IMR-90 (cell line): ENCODE data around the gene KDM5B. TPM values are rescaled to one million over a fixed set of nuclear protein-coding genes. Genes with fewer than 3 reads are reported as not detected.

ENCODE experiments used
- ATAC-seq: fragments of 200-7000 bp; cut with Tn5 transposase; 2 replicates; pipeline ENCODE4 v1.9.1; 2020; ENCODE audit warnings: low read depth, mild to moderate bottlenecking, moderate library complexity
- BruUV-seq: library from RNA; stranded (reverse); fragments of 400-500 nt; replicated peaks from 2 replicates; lab custom pipeline; 2021; lab: Mats Ljungman, UMichigan
- CTCF ChIA-PET: fragments of 300-600 bp; formaldehyde crosslinking; extraction: SDS; loops from one replicate; lab custom pipeline; 2021; ENCODE audit warnings: antibody characterized with exemption; lab: Yijun Ruan, JAX
- POLR2A ChIA-PET: fragments of 300-600 bp; sonication (Branson Sonifier 250); formaldehyde crosslinking; loops from one replicate; lab custom pipeline; 2022; ENCODE audit warnings: antibody characterized with exemption; ENCODE audit not compliant: unreplicated experiment; lab: Charles Lee
- DNase-seq: peaks from one replicate; pipeline ENCODE4 v3.0.0; 2013
- H2AFZ ChIP-seq: replicated peaks from 2 replicates; pipeline ENCODE3; 2013; ENCODE audit warnings: low read length, mild to moderate bottlenecking; ENCODE audit not compliant: poor library complexity
- H2AK5ac ChIP-seq: 2 replicates; pipeline ENCODE4 v1.6.1; 2013; ENCODE audit warnings: low read depth, low read length, inconsistent platforms
- H2AK9ac ChIP-seq: replicated peaks from 2 replicates; pipeline ENCODE3; 2013; ENCODE audit warnings: mild to moderate bottlenecking, low read depth, low read length, moderate library complexity; ENCODE audit not compliant: poor library complexity
- H2BK120ac ChIP-seq: 2 replicates; pipeline ENCODE4 v1.6.1; 2013; ENCODE audit warnings: low read depth, low read length, inconsistent platforms
- H2BK15ac ChIP-seq: 3 replicates; pipeline ENCODE4 v1.6.1; 2013; ENCODE audit warnings: low read depth, low read length, inconsistent platforms
- H2BK20ac ChIP-seq: 2 replicates; pipeline ENCODE4 v1.6.1; 2013; ENCODE audit warnings: low read depth, mild to moderate bottlenecking, inconsistent platforms, low read length, moderate library complexity
- H2BK5ac ChIP-seq: 2 replicates; pipeline ENCODE4 v1.6.1; 2013; ENCODE audit warnings: mild to moderate bottlenecking, low read depth, low read length, inconsistent platforms; ENCODE audit not compliant: poor library complexity, severe bottlenecking
- H3K14ac ChIP-seq: replicated peaks from 2 replicates; pipeline ENCODE4 v1.6.1; 2013; ENCODE audit warnings: low read depth, low read length, inconsistent platforms
- H3K18ac ChIP-seq: 2 replicates; pipeline ENCODE4 v1.6.1; 2013; ENCODE audit warnings: low read depth, low read length, control low read depth
- H3K23ac ChIP-seq: 2 replicates; pipeline ENCODE4 v1.6.1; 2013; ENCODE audit warnings: low read depth, low read length, inconsistent platforms
- H3K27ac ChIP-seq: 2 replicates; pipeline ENCODE4 v1.5.1; 2013; ENCODE audit warnings: mild to moderate bottlenecking, control low read depth, low read length; ENCODE audit not compliant: insufficient read depth
- H3K27me3 ChIP-seq: 2 replicates; pipeline ENCODE4 v1.6.1; 2013; ENCODE audit warnings: low read length; ENCODE audit not compliant: control insufficient read depth, insufficient read depth
- H3K36me3 ChIP-seq: 2 replicates; pipeline ENCODE4 v1.6.1; 2013; ENCODE audit warnings: low read length, mixed read lengths; ENCODE audit not compliant: control insufficient read depth, insufficient read depth
- H3K4ac ChIP-seq: 2 replicates; pipeline ENCODE4 v1.6.1; 2013; ENCODE audit warnings: low read depth, low read length, inconsistent platforms
- H3K4me1 ChIP-seq: 2 replicates; pipeline ENCODE4 v1.6.1; 2013; ENCODE audit warnings: low read length, mixed read lengths; ENCODE audit not compliant: control insufficient read depth, insufficient read depth
- H3K4me2 ChIP-seq: 2 replicates; pipeline ENCODE4 v1.6.1; 2013; ENCODE audit warnings: low read depth, mild to moderate bottlenecking, control low read depth, low read length, moderate library complexity
- H3K4me3 ChIP-seq: 2 replicates; pipeline ENCODE4 v1.5.1; 2013; ENCODE audit warnings: low read depth, mild to moderate bottlenecking, control low read depth, low read length, moderate library complexity; ENCODE audit not compliant: insufficient read depth
- H3K56ac ChIP-seq: 2 replicates; pipeline ENCODE4 v1.6.1; 2013; ENCODE audit warnings: low read length, inconsistent platforms; ENCODE audit not compliant: insufficient read depth; ENCODE audit errors: extremely low read depth
- H3K79me1 ChIP-seq, 2 experiments: 2 replicates each; pipeline ENCODE4 v1.6.1; 2013; ENCODE audit warnings: low read length in 2 of 2, inconsistent platforms in 1 of 2, low read depth in 1 of 2
- H3K9ac ChIP-seq: 2 replicates; pipeline ENCODE4 v1.6.1; 2013; ENCODE audit warnings: low read depth, low read length, control low read depth
- H3K9me1 ChIP-seq: 2 replicates; pipeline ENCODE4 v1.6.1; 2013; ENCODE audit warnings: low read length, inconsistent platforms; ENCODE audit not compliant: insufficient read depth
- H3K9me3 ChIP-seq: 2 replicates; pipeline ENCODE4 v1.6.1; 2013; ENCODE audit warnings: low read length; ENCODE audit not compliant: control insufficient read depth, insufficient read depth
- H4K20me1 ChIP-seq: 2 replicates; pipeline ENCODE4 v1.6.1; 2013; ENCODE audit warnings: low read length, inconsistent platforms; ENCODE audit not compliant: insufficient read depth
- H4K5ac ChIP-seq: 2 replicates; pipeline ENCODE4 v1.6.1; 2013; ENCODE audit warnings: mild to moderate bottlenecking, low read depth, low read length, control low read depth
- H4K8ac ChIP-seq, 2 experiments: 2 replicates each; pipeline ENCODE4 v1.6.1; 2013; ENCODE audit warnings: low read depth in 2 of 2, low read length in 2 of 2, control low read depth in 1 of 2, inconsistent platforms in 1 of 2
- H4K91ac ChIP-seq: 2 replicates; pipeline ENCODE4 v1.6.1; 2013; ENCODE audit warnings: low read depth, low read length, inconsistent platforms; ENCODE audit not compliant: insufficient read depth
- BHLHE40 ChIP-seq: fragments of 150-350 bp; IDR thresholded peaks from 2 replicates; pipeline ENCODE4 v1.6.1; 2016; ENCODE audit warnings: mild to moderate bottlenecking, low read depth, low read length
- CHD1 ChIP-seq: IDR thresholded peaks from 2 replicates; pipeline ENCODE4 v1.6.1; 2012; ENCODE audit warnings: low read depth, low read length, improper control_type of control experiment
- FOS ChIP-seq: fragments of 150-350 bp; IDR thresholded peaks from 2 replicates; pipeline ENCODE4 v1.6.1; 2016; ENCODE audit warnings: low read depth, low read length
- NFE2L2 ChIP-seq: fragments of 150-350 bp; IDR thresholded peaks from 2 replicates; pipeline ENCODE4 v1.6.1; 2016; ENCODE audit warnings: low read depth, mild to moderate bottlenecking, low read length
- POLR2A ChIP-seq: IDR thresholded peaks from 2 replicates; pipeline ENCODE4 v1.6.1; 2012; ENCODE audit warnings: mild to moderate bottlenecking, low read depth, low read length
- RCOR1 ChIP-seq: IDR thresholded peaks from 2 replicates; pipeline ENCODE4 v1.6.1; 2012; ENCODE audit warnings: mild to moderate bottlenecking, low read length, improper control_type of control experiment; ENCODE audit not compliant: insufficient replicate concordance
- RFX5 ChIP-seq: IDR thresholded peaks from 2 replicates; pipeline ENCODE4 v1.8.0; 2012; ENCODE audit warnings: low read depth, mild to moderate bottlenecking, low read length, moderate library complexity
- SMC3 ChIP-seq: fragments of 150-350 bp; IDR thresholded peaks from 2 replicates; pipeline ENCODE4 v1.6.1; 2016; ENCODE audit warnings: low read depth, mild to moderate bottlenecking, antibody characterized with exemption, low read length, moderate library complexity
- WGBS, 2 experiments: methylation state at CpG; one replicate each; pipeline versions ENCODE4 v1.1.5 to v1.1.7; 2013; ENCODE audit warnings: missing lambda C conversion rate in 2 of 2; ENCODE audit not compliant: insufficient read length in 1 of 2; ENCODE audit errors: extremely low coverage in 2 of 2; 5-methylcytosine and 5-hydroxymethylcytosine counted together
- dilution Hi-C: fragments of 300-500 bp; cut with HindIII; formaldehyde crosslinking; loops from one replicate; pipeline ENCODE4 v1.14.3; 2018; ENCODE audit warnings: low sequenced_read_pairs; ENCODE audit not compliant: unreplicated experiment
- in situ Hi-C: fragments of 300-500 bp; cut with MboI; formaldehyde crosslinking; loops from 3 replicates; pipeline ENCODE4 v1.14.3; 2019; ENCODE audit warnings: low sequenced_read_pairs, inconsistent platforms, mixed read lengths
- intact Hi-C: fragments of 100-400 bp; cut with micrococcal nuclease; formaldehyde crosslinking; loops from 2 replicates; pipeline ENCODE4 v1.10.0; 2022
- polyA plus RNA-seq, 3 experiments: library from polyadenylated mRNA; depleted of rRNA; stranded (reverse); fragments of >200 nt; gene quantifications; 2 replicates each; pipeline ENCODE4 v1.2.3, GENCODE V29; 2012; ENCODE audit warnings: low replicate concordance in 1 of 3
- total RNA-seq: library from RNA; depleted of rRNA; stranded (reverse); fragments of >200 nt; gene quantifications from 2 replicates; pipeline ENCODE4 v1.2.3, GENCODE V29; 2012
- TF ChIP-seq, protein P1 (sequence below): fragments of 150-350 bp; IDR thresholded peaks from 2 replicates; pipeline ENCODE4 v1.6.1; 2016; ENCODE audit warnings: low read depth, mild to moderate bottlenecking, low read length, moderate library complexity, borderline replicate concordance
- TF ChIP-seq, protein P2 (sequence below): conservative IDR thresholded peaks from 2 replicates; pipeline ENCODE4 v1.5.1; 2012; ENCODE audit warnings: mild to moderate bottlenecking, low read depth, low read length, improper control_type of control experiment

Gene KDM5B
- total and polyA plus RNA-seq, 2 of the 4 experiments (the other 2 are of a cell fraction) = 28.8 to 82.1 TPM

DNA sequence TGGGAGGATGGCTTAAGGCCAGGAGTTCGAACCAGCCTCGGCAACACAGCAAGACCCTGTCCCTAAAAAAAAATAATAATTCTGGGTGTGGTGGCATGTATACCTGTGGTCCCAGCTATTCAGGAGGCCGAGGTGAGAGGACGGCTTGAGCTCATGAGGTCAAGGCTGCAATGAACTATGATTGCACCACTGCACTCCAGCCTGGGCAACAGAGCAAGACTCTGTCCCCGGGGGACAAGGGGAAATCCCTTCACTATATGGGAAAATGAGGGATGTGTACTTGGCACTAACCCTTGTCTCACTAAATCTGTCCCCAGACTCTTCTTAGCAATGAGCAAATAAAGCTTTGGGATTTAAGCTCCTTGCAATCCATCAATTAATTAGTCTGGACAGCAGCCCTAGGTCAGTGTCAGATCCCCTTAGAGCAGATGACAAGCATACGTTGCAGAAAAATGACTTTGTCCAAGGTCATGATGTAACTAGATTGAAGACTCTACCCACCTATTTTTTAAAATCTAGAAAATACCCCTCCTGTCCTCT is 9.4 kb downstream of the KDM5B start:
- H3K27me3 ChIP-seq = no peaks in the 10 kb centered on the region
- no peak for ATAC-seq
- no peak overlapping the region for H4K5ac ChIP-seq
- no TSS peak for BruUV-seq
- H2AK9ac ChIP-seq = no peak overlapping the region
- dilution Hi-C loops (no loop called here), in situ Hi-C loops (no loop called here), intact Hi-C loops (no loop called here)
- no peak overlapping the region for H3K14ac ChIP-seq
- H4K20me1 ChIP-seq = peaks cover 99% of the 10 kb centered on the region
- H2AFZ ChIP-seq = no peak overlapping the region
- no peak for DNase-seq
- H3K18ac ChIP-seq = no peak overlapping the region
- H3K23ac ChIP-seq = no peak overlapping the region
- H3K9me3 ChIP-seq = no peaks in the 10 kb centered on the region
- no peak overlapping the region for H2BK15ac ChIP-seq
- no peak overlapping the region for H2BK120ac ChIP-seq
- CTCF ChIA-PET = no interaction called here
- POLR2A ChIA-PET = no interaction called here
- H2BK5ac ChIP-seq = no peak overlapping the region
- no peak for TF ChIP-seq CHD1
- TF ChIP-seq, protein P1, sequence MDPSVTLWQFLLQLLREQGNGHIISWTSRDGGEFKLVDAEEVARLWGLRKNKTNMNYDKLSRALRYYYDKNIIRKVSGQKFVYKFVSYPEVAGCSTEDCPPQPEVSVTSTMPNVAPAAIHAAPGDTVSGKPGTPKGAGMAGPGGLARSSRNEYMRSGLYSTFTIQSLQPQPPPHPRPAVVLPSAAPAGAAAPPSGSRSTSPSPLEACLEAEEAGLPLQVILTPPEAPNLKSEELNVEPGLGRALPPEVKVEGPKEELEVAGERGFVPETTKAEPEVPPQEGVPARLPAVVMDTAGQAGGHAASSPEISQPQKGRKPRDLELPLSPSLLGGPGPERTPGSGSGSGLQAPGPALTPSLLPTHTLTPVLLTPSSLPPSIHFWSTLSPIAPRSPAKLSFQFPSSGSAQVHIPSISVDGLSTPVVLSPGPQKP = no peak
- no peak for TF ChIP-seq BHLHE40
- no peak for TF ChIP-seq RFX5
- no peak for TF ChIP-seq NFE2L2
- no peak for TF ChIP-seq SMC3
- TF ChIP-seq POLR2A = no peak
- TF ChIP-seq RCOR1 = no peak
- no peak for TF ChIP-seq FOS
- TF ChIP-seq, protein P2, sequence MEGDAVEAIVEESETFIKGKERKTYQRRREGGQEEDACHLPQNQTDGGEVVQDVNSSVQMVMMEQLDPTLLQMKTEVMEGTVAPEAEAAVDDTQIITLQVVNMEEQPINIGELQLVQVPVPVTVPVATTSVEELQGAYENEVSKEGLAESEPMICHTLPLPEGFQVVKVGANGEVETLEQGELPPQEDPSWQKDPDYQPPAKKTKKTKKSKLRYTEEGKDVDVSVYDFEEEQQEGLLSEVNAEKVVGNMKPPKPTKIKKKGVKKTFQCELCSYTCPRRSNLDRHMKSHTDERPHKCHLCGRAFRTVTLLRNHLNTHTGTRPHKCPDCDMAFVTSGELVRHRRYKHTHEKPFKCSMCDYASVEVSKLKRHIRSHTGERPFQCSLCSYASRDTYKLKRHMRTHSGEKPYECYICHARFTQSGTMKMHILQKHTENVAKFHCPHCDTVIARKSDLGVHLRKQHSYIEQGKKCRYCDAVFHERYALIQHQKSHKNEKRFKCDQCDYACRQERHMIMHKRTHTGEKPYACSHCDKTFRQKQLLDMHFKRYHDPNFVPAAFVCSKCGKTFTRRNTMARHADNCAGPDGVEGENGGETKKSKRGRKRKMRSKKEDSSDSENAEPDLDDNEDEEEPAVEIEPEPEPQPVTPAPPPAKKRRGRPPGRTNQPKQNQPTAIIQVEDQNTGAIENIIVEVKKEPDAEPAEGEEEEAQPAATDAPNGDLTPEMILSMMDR = no peak
- no CpG with 5 or more reads among the region's 6 CpGs for WGBS, 2 experiments
- H3K9me1 ChIP-seq = peaks cover 27% of the 10 kb centered on the region
- no peak overlapping the region for H3K56ac ChIP-seq
- H4K8ac ChIP-seq = no peak overlapping the region
- H3K4ac ChIP-seq = no peak overlapping the region
- H3K36me3 ChIP-seq = peaks cover 16% of the 10 kb centered on the region
- no peak overlapping the region for H4K91ac ChIP-seq
- H3K79me1 ChIP-seq = peaks cover 14 to 77% of the 10 kb centered on the region in 2 experiments
- no peak overlapping the region for H2AK5ac ChIP-seq
- no peak overlapping the region for H3K4me2 ChIP-seq
- H3K27ac ChIP-seq = no peak overlapping the region
- H2BK20ac ChIP-seq = no peak overlapping the region
- peaks cover 8% of the 10 kb centered on the region for H3K4me1 ChIP-seq
- H3K9ac ChIP-seq = no peak overlapping the region
- no peak overlapping the region for H3K4me3 ChIP-seq
